HCT116 (cell line): Measurements from ENCODE around the gene OBSCN.

Source experiments
- CTCF ChIP-seq, 3 experiments: fragments of 200-600 bp in 1 of 3; sonication (generic) in 1 of 3; IDR thresholded peaks in 2 of 3; conservative IDR thresholded peaks in 1 of 3; 2 replicates each; pipeline ENCODE4 v1.5.1; 2012 to 2017; ENCODE audit warnings: low read depth in 2 of 3, low read length in 2 of 3, antibody characterized with exemption in 1 of 3, borderline replicate concordance in 1 of 3, control low read depth in 1 of 3, mild to moderate bottlenecking in 1 of 3, mixed read lengths in 1 of 3, mixed run types in 1 of 3, moderate library complexity in 1 of 3; ENCODE audit not compliant: insufficient read depth in 1 of 3
- RAD21 ChIP-seq: IDR thresholded peaks from 2 replicates; pipeline ENCODE4 v1.6.1; 2012; ENCODE audit warnings: low read depth, mild to moderate bottlenecking
- SP1 ChIP-seq: IDR thresholded peaks from 2 replicates; pipeline ENCODE4 v1.6.1; 2012; ENCODE audit warnings: low read depth

- TF ChIP-seq RAD21 = no peak
- TF ChIP-seq SP1 = no peak
- no peak for TF ChIP-seq CTCF (IDR thresholded peaks at IDR 0.05 in 2 of 3, conservative IDR thresholded peaks at IDR 0.05 in 1 of 3; ENCODE audit: borderline replicate concordance in 1 of 3, insufficient read depth in 1 of 3, low read depth in 2 of 3, low read length in 2 of 3)
These were observed 107.7 kb downstream of the OBSCN start for GRCh38 chr1:228315484-228315944.
